Mucosa of rectum (tissue), 2 donors: ENCODE results near the gene KISS1.

Source experiments
- H3K27ac ChIP-seq, 2 donors: one replicate each; pipeline ENCODE4 v1.7.0; 2013; ENCODE audit warnings: inconsistent platforms in 2 of 2, low read depth in 2 of 2, low read length in 2 of 2
- H3K27me3 ChIP-seq, 2 donors: one replicate each; pipeline ENCODE4 v1.7.0; 2013; ENCODE audit warnings: low read length in 2 of 2; ENCODE audit not compliant: control insufficient read depth in 2 of 2, insufficient read depth in 2 of 2
- H3K36me3 ChIP-seq, 2 donors: one replicate each; pipeline ENCODE4 v1.7.0; 2013; ENCODE audit warnings: low read length in 2 of 2; ENCODE audit not compliant: control insufficient read depth in 2 of 2, insufficient read depth in 2 of 2
- H3K4me1 ChIP-seq, 2 donors: one replicate each; pipeline ENCODE4 v1.7.0; 2013; ENCODE audit warnings: low read length in 2 of 2, mild to moderate bottlenecking in 1 of 2; ENCODE audit not compliant: control insufficient read depth in 2 of 2, insufficient read depth in 2 of 2
- H3K4me3 ChIP-seq, 2 donors: one replicate each; pipeline ENCODE4 v1.7.0; 2013; ENCODE audit warnings: low read length in 2 of 2
- H3K9ac ChIP-seq, 2 donors: one replicate each; pipeline ENCODE4 v1.7.0; 2013; ENCODE audit warnings: low read length in 2 of 2, low read depth in 1 of 2, mild to moderate bottlenecking in 1 of 2
- H3K9me3 ChIP-seq, 2 donors: one replicate each; pipeline ENCODE4 v1.7.0; 2013; ENCODE audit warnings: low read length in 2 of 2; ENCODE audit not compliant: control insufficient read depth in 2 of 2
- donor health status: healthy.
- donor health status: Normal muscosa, but diverticular disease.

KISS1 gene

DNA sequence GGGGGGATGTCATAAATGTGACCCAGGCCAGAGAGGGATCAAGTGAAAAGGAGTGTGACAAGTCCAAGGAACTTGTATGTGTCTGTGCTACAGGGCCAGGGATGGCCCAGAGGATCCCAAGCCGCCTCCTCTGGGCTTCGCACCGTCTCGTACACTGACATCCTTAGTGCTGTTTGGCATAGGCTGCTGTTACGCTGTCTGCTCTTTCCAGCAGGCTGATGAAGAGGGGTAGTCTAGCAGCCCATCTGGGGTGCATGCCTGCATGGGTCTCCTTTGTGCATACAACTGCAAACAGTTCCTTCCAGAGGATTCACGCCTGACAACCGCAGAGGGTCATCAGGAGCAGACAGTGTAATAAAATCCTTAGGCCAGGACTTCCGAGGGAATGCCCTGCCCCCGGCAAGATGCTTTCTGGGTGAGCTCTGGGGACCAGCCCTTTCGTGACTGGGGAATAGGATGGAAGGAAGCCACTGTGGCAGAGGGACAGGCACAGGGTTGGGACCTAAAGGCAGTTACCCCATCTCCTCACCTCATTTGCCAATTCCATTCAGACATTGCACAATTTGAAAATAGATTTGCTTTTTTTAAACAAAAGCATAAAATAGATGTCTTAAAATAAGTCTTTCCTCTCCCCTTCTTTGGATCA lies 23.8 kb upstream of the KISS1 start:
- no peak overlapping the region for H3K4me3 ChIP-seq
- H3K36me3 ChIP-seq, result peaks cover 36 to 41% of the 10 kb centered on the region in 2 donors
- H3K27ac ChIP-seq, result no peak overlapping the region
- no peaks in the 10 kb centered on the region for H3K4me1 ChIP-seq
- no peaks in the 10 kb centered on the region for H3K27me3 ChIP-seq
- no peak overlapping the region for H3K9ac ChIP-seq
- H3K9me3 ChIP-seq, result no peaks in the 10 kb centered on the region

DNA sequence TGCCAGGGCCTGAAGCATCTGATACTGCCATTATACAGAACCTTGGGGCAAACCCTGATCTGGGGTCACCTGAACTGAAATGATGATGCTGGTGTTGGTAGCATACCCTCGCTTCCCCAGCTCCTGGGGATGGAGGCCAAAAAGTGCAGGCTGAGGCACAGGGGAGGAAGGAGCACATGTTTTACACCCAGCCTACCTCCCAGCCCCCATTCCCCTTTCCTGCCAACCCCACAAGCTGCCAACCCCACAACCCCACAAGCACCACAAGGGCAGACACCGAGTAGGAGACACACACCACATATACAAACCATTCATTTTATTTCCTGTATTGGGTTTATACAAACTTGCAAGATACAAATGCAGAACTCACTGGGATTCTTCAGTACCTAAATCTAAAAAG lies 22.3 kb upstream of the KISS1 start:
- H3K9ac ChIP-seq, result no peak overlapping the region
- H3K9me3 ChIP-seq, result no peaks in the 10 kb centered on the region
- H3K27me3 ChIP-seq, result no peaks in the 10 kb centered on the region
- H3K4me1 ChIP-seq, result peaks cover 3 to 7% of the 10 kb centered on the region in 2 donors
- peaks cover 24 to 28% of the 10 kb centered on the region in 2 donors for H3K36me3 ChIP-seq
- H3K4me3 ChIP-seq, result no peak overlapping the region
- no peak overlapping the region for H3K27ac ChIP-seq

DNA sequence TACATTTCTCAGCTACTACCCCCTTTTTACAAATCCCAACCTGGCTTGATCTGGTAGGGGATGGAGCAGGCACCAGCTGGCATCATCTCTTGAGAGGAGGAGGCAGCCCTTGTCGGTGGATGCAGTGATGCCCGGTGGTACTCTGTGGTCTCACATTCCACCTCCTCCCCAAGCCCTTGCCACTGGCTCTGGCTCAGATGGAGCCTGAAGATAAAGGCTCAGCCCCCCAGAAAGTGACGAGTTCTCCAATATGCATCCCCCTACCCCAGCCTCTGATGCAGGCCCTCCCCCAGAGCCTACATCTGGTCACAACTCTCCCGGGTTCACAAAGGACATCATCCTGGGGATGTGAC lies 21.3 kb upstream of the KISS1 start:
- no peaks in the 10 kb centered on the region for H3K9me3 ChIP-seq
- H3K4me1 ChIP-seq, result peaks cover 4 to 10% of the 10 kb centered on the region in 2 donors
- no peak overlapping the region for H3K9ac ChIP-seq
- peaks cover 20 to 25% of the 10 kb centered on the region in 2 donors for H3K36me3 ChIP-seq
- H3K27ac ChIP-seq, result no peak overlapping the region
- no peaks in the 10 kb centered on the region for H3K27me3 ChIP-seq
- no peak overlapping the region for H3K4me3 ChIP-seq

GRCh38 chr1:204216880-204217647 lies 20.8 kb upstream of the KISS1 start:
- Histone ChIP-seq H3K36me3 (peaks cover 15 to 19% of the 10 kb centered on the region in 2 donors), H3K27me3 (no peaks in the 10 kb centered on the region), H3K9me3 (no peaks in the 10 kb centered on the region), H3K4me1 (peaks cover 4 to 10% of the 10 kb centered on the region in 2 donors), H3K9ac (no peak overlapping the region), H3K4me3 (no peak overlapping the region), H3K27ac (no peak overlapping the region)

DNA sequence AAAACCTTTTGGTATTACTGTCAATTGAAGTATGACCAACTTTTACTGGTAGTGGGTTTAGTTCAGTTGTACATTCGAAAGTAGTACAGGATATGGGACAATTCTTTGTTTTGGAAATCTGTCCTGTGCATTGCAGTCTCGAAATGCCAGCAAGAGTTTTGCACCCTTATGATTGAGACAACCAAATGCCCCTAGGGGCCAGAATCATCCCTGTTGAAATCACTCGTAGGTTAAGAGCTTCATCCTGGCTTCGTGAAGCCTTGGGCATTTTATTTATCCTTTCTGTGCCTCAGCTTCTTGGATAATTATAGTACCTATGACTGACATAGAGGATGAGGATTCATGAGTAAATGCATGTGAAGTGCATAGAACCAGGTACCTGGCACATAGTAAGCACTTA lies 19.9 kb upstream of the KISS1 start:
- H3K9me3 ChIP-seq, result no peaks in the 10 kb centered on the region
- H3K9ac ChIP-seq, result no peak overlapping the region
- peaks cover 8 to 11% of the 10 kb centered on the region in 2 donors for H3K36me3 ChIP-seq
- peaks cover 4 to 10% of the 10 kb centered on the region in 2 donors for H3K4me1 ChIP-seq
- no peak overlapping the region for H3K27ac ChIP-seq
- H3K27me3 ChIP-seq, result no peaks in the 10 kb centered on the region
- no peak overlapping the region for H3K4me3 ChIP-seq

- Histone ChIP-seq H3K4me1 (peaks cover 4 to 10% of the 10 kb centered on the region in 2 donors), H3K36me3 (no peaks in the 10 kb centered on the region), H3K27ac (peak within 1 kb of the TSS in 1 of 2 donors; percentile 43), H3K9me3 (no peaks in the 10 kb centered on the region), H3K4me3 (peak within 1 kb of the TSS; percentile 50 to 56), H3K27me3 (no peaks in the 10 kb centered on the region), H3K9ac (peak within 1 kb of the TSS; percentile 14 to 41)
These were observed 17.7 kb upstream of the KISS1 start, which contains the start of gene GOLT1A for GRCh38 chr1:204213668-204214662. TSS of gene GOLT1A (minus strand) at chr1:204213988. CDS start at chr1:204213906, 82 bp downstream.

DNA sequence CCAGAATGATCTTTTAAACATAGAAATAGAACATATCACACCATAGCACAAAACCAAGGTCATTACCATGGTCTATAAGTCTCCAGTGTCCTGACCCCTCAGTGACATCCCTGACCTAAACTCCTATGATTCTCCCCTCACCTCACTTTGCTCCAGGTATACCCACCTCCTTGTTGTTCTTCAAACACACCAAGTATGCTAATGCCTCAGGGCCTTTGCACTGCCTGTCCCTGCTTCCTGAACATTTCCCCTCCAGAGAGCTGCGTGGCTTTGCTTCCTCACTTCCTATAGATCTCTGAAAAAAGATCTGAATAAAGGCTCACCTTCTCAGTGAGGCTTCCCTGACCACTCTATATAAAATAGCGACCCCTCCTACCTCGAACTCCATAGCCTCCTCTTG lies 16.4 kb upstream of the KISS1 start:
- no peak overlapping the region for H3K4me3 ChIP-seq
- H3K9ac ChIP-seq, result no peak overlapping the region
- no peak overlapping the region for H3K27ac ChIP-seq

GRCh38 chr1:204211046-204211445 lies 14.8 kb upstream of the KISS1 start:
- Histone ChIP-seq H3K27ac (no peak overlapping the region), H3K9ac (no peak overlapping the region)

More for the DNA sequence above, 16.4 kb upstream of the KISS1 start:
- peaks cover 4 to 10% of the 10 kb centered on the region in 2 donors for H3K4me1 ChIP-seq
- no peaks in the 10 kb centered on the region for H3K9me3 ChIP-seq
- H3K27me3 ChIP-seq, result no peaks in the 10 kb centered on the region
- no peaks in the 10 kb centered on the region for H3K36me3 ChIP-seq

DNA sequence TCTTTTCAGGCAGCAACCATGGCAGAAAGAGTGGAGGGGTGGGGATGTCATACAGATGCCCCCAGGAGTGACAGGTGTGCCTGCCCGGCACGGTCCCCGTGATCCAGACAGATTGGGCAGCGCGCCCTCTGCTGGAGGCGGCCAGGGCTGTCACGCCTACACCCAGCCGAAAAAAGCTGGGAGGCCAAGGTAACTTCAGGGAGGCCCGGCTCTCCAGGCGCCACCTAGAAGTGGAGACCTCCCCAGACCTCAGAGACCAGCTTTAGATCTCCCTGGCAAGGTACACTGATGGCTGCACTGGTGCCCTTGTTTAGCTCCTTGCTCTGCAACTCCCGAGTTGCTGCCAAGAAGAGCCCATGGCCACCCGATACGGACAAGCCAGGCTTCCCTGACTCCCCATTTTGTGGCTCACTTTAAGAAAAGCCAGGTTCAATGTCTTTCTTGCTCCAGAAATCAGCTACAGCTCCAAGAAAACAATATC lies 10.9 kb upstream of the KISS1 start:
- no peaks in the 10 kb centered on the region for H3K36me3 ChIP-seq
- no peaks in the 10 kb centered on the region for H3K4me1 ChIP-seq
- no peak overlapping the region for H3K9ac ChIP-seq
- H3K4me3 ChIP-seq, result no peak overlapping the region
- peaks cover 3 to 8% of the 10 kb centered on the region in 2 donors for H3K27me3 ChIP-seq
- H3K9me3 ChIP-seq, result no peaks in the 10 kb centered on the region
- H3K27ac ChIP-seq, result no peak overlapping the region

More at GRCh38 chr1:204211046-204211445, 14.8 kb upstream of the KISS1 start:
- Histone ChIP-seq H3K9me3 (no peaks in the 10 kb centered on the region), H3K27me3 (peaks cover 3 to 8% of the 10 kb centered on the region in 2 donors), H3K36me3 (no peaks in the 10 kb centered on the region), H3K4me3 (no peak overlapping the region), H3K4me1 (peaks cover 4 to 10% of the 10 kb centered on the region in 2 donors)
